HepG2 (cell line): Measurements from ENCODE around the gene CHDH. TPM values are rescaled to one million over a fixed set of nuclear protein-coding genes. Genes with fewer than 3 reads are reported as not detected.

Experiments used
- ATAC-seq: fragments of 200-7000 bp; cut with Tn5 transposase; 3 replicates; pipeline ENCODE4 v1.9.1; 2020; ENCODE audit warnings: mild to moderate bottlenecking, moderate library complexity
- BruUV-seq: library from RNA; stranded (reverse); fragments of 400-500 nt; replicated peaks from 2 replicates; lab custom pipeline; 2021; lab: Mats Ljungman, UMichigan
- CTCF ChIA-PET: fragments of 300-600 bp; formaldehyde crosslinking; extraction: SDS; loops from one replicate; lab custom pipeline; 2021; ENCODE audit warnings: low total read pairs, inconsistent platforms, low intra/inter-chr PET ratio; lab: Yijun Ruan, JAX
- POLR2A ChIA-PET: fragments of 350-600 bp; sonication (Branson Sonifier 250); formaldehyde crosslinking; loops from one replicate; lab custom pipeline; 2020; ENCODE audit warnings: antibody characterized with exemption, inconsistent platforms; lab: Yijun Ruan, JAX
- DNase-seq: peaks from one replicate; pipeline ENCODE4 v3.0.0-alpha.2; 2015; ENCODE audit warnings: low spot score
- FAIRE-seq: peaks from 3 replicates; lab custom pipeline; 2011; peaks lifted over from hg19 to GRCh38; lab: Jason Lieb, UNC
- H2AFZ ChIP-seq: one replicate; pipeline ENCODE4 v1.6.1; 2011; ENCODE audit warnings: low read length, inconsistent platforms
- H3K27ac ChIP-seq: fragments of 300-600 bp; 3 replicates; pipeline ENCODE4 v1.8.0; 2011; ENCODE audit warnings: mixed run types, mild to moderate bottlenecking, mixed read lengths, low read length, inconsistent platforms; ENCODE audit not compliant: insufficient read depth; ENCODE audit errors: extremely low read length
- H3K27me3 ChIP-seq, 2 experiments: fragments of 200-600 bp in 1 of 2; 2 replicates in 1 of 2; 3 replicates in 1 of 2; pipeline versions ENCODE4 v1.6.0 to v1.8.0; 2011; ENCODE audit warnings: low read length in 2 of 2, mild to moderate bottlenecking in 2 of 2, moderate library complexity in 2 of 2, inconsistent platforms in 1 of 2; ENCODE audit not compliant: insufficient read depth in 2 of 2, control insufficient read depth in 1 of 2
- H3K36me3 ChIP-seq, 2 experiments: fragments of 200-600 bp in 1 of 2; replicated peaks in 1 of 2; 2 replicates in 1 of 2; 3 replicates in 1 of 2; pipeline versions ENCODE4 v1.5.1 to v1.8.0; 2011; ENCODE audit warnings: low read length in 2 of 2, inconsistent platforms in 1 of 2; ENCODE audit not compliant: insufficient read depth in 2 of 2, control insufficient read depth in 1 of 2
- H3K4me1 ChIP-seq: 2 replicates; pipeline ENCODE4 v1.5.1; 2012; ENCODE audit warnings: low read length, inconsistent platforms; ENCODE audit not compliant: insufficient read depth
- H3K4me2 ChIP-seq: 2 replicates; pipeline ENCODE4 v1.6.0; 2011; ENCODE audit warnings: low read depth, low read length, inconsistent platforms
- H3K4me3 ChIP-seq, 3 experiments: fragments of 200-600 bp in 1 of 3; sonication (generic), shearing (Covaris generic) in 1 of 3; replicated peaks in 1 of 3; 2 replicates each; pipeline ENCODE4 v1.5.1; 2011 to 2016; ENCODE audit warnings: low read length in 3 of 3, inconsistent platforms in 2 of 3, low read depth in 2 of 3, mild to moderate bottlenecking in 2 of 3, control low read depth in 1 of 3, mixed read lengths in 1 of 3; ENCODE audit not compliant: insufficient read depth in 1 of 3
- H3K79me2 ChIP-seq: one replicate; pipeline ENCODE4 v1.6.1; 2011; ENCODE audit warnings: low read length, inconsistent platforms; ENCODE audit not compliant: insufficient read depth
- H3K9ac ChIP-seq: 2 replicates; pipeline ENCODE4 v1.6.0; 2011; ENCODE audit warnings: mild to moderate bottlenecking, low read depth, low read length, inconsistent platforms; ENCODE audit not compliant: insufficient read depth
- H3K9me3 ChIP-seq: 2 replicates; pipeline ENCODE4 v1.5.1; 2012; ENCODE audit warnings: mild to moderate bottlenecking, low read length
- H4K20me1 ChIP-seq: 2 replicates; pipeline ENCODE4 v1.6.0; 2011; ENCODE audit warnings: inconsistent platforms, mild to moderate bottlenecking, low read length, moderate library complexity; ENCODE audit not compliant: insufficient read depth
- GLMP ChIP-seq: sonication (generic); formaldehyde crosslinking; IDR thresholded peaks from 2 replicates; pipeline ENCODE4 v1.9.0; 2021; ENCODE audit warnings: missing genetic modification reagents, mild to moderate bottlenecking, borderline replicate concordance
- HOXA5 ChIP-seq: sonication (generic); formaldehyde crosslinking; IDR thresholded peaks from 2 replicates; pipeline ENCODE4 v1.4.0; 2020; ENCODE audit warnings: missing genetic modification reagents
- IRF1 ChIP-seq: sonication (generic); formaldehyde crosslinking; IDR thresholded peaks from 2 replicates; pipeline ENCODE4 v1.4.0; 2020; ENCODE audit warnings: low read depth, mild to moderate bottlenecking, missing genetic modification reagents
- POGZ ChIP-seq: sonication (generic); formaldehyde crosslinking; IDR thresholded peaks from 2 replicates; pipeline ENCODE4 v1.4.0; 2020; ENCODE audit warnings: mild to moderate bottlenecking, missing genetic modification reagents
- RBM22 ChIP-seq: fragments of 200-400 bp; formaldehyde crosslinking; optimal IDR thresholded peaks from 2 replicates; pipeline ENCODE3; 2017; ENCODE audit warnings: mild to moderate bottlenecking, low read length, moderate library complexity
- TMF1 ChIP-seq: sonication (generic); formaldehyde crosslinking; IDR thresholded peaks from 2 replicates; pipeline ENCODE4 v1.8.1; 2022; ENCODE audit warnings: low read depth, missing genetic modification reagents
- TP53 ChIP-seq: sonication (generic); formaldehyde crosslinking; conservative IDR thresholded peaks from 2 replicates; pipeline ENCODE4 v1.4.0; 2020; ENCODE audit warnings: missing genetic modification reagents
- ZNF30 ChIP-seq: sonication (generic); formaldehyde crosslinking; IDR thresholded peaks from 2 replicates; pipeline ENCODE4 v1.5.0; 2020; ENCODE audit warnings: mild to moderate bottlenecking, missing genetic modification reagents
- ZNF329 ChIP-seq: sonication (generic); formaldehyde crosslinking; IDR thresholded peaks from 2 replicates; pipeline ENCODE4 v1.9.0; 2021; ENCODE audit warnings: low read depth, mild to moderate bottlenecking, missing genetic modification reagents
- ZNF547 ChIP-seq: sonication (generic); formaldehyde crosslinking; IDR thresholded peaks from 2 replicates; pipeline ENCODE4 v1.5.1; 2020; ENCODE audit warnings: mild to moderate bottlenecking, missing genetic modification reagents
- ZSCAN12 ChIP-seq: sonication (generic); formaldehyde crosslinking; IDR thresholded peaks from 2 replicates; pipeline ENCODE4 v1.9.0; 2021; ENCODE audit warnings: mild to moderate bottlenecking, missing genetic modification reagents
- WGBS: methylation state at CpG from one replicate; pipeline ENCODE4 v1.1.6; 2017; ENCODE audit warnings: low lambda C conversion rate; 5-methylcytosine and 5-hydroxymethylcytosine counted together
- in situ Hi-C: cut with HindIII; loops from 2 replicates; pipeline ENCODE4 v1.10.0; 2017; ENCODE audit warnings: low pct_unique_long_range_greater_than_20kb; ENCODE audit not compliant: extremely low pct_ligation_motif_present
- intact Hi-C: fragments of 100-400 bp; cut with micrococcal nuclease; formaldehyde crosslinking; loops from one replicate; pipeline ENCODE4 v1.10.0; 2022; ENCODE audit not compliant: unreplicated experiment
- polyA plus RNA-seq, 8 experiments: library from polyadenylated mRNA; depleted of rRNA in 3 of 8; stranded (reverse) in 7 of 8; unstranded in 1 of 8; fragments of >200 nt; fragmentation: Illumina TruSeq in 4 of 8; extraction: Trizol in 4 of 8; gene quantifications; 2 replicates each; pipeline versions ENCODE4 v1.2.1 to v1.2.3, GENCODE V29; 2011 to 2016; ENCODE audit warnings: low read depth in 4 of 8, missing spikeins in 1 of 8, mixed read lengths in 1 of 8; ENCODE audit not compliant: insufficient read depth in 1 of 8
- total RNA-seq, 5 experiments: library from RNA; depleted of rRNA; stranded (reverse); fragments of >200 nt; fragmentation: Illumina TruSeq; extraction: Trizol; gene quantifications; 2 replicates each; pipeline ENCODE4 v1.2.3, GENCODE V29; 2016; ENCODE audit warnings: low read depth in 1 of 5

The CHDH gene
- total and polyA plus RNA-seq, 2 of the 13 experiments (the other 11 are each of a cell fraction or from before 2014, with no cell fraction given): 28.1 to 48.9 TPM

GRCh38 chr3:53803124-53803815, 42.9 kb downstream of the CHDH start:
- DNase-seq: no peak
- no peak overlapping the region for H3K9ac ChIP-seq
- no peaks in the 10 kb centered on the region for H3K79me2 ChIP-seq
- H3K4me1 ChIP-seq: peaks cover 18% of the 10 kb centered on the region
- POLR2A ChIA-PET: no interaction called here
- no peaks in the 10 kb centered on the region for H3K36me3 ChIP-seq
- no peak overlapping the region for H2AFZ ChIP-seq
- 64% methylated on average over 3 of the region's 18 CpGs for WGBS
- no peaks in the 10 kb centered on the region; a peak in 1 of 5 replicates for H3K27me3 ChIP-seq
- ATAC-seq: peak; percentile 5; the same call in 1 of the 3 replicates
- no TSS peak for BruUV-seq
- in situ Hi-C loops: no loop called here
- no peak overlapping the region for H3K27ac ChIP-seq
- no peaks in the 10 kb centered on the region for H3K9me3 ChIP-seq
- no peak overlapping the region for H3K4me3 ChIP-seq
- CTCF ChIA-PET: no interaction called here
- TF ChIP-seq TP53 (CRISPR knock-in tag) (no peak), HOXA5 (CRISPR knock-in tag) (no peak), GLMP (no peak), POGZ (CRISPR knock-in tag) (no peak)
- TF ChIP-seq, all 625 proteins: peak for 0
- H3K4me2 ChIP-seq: no peak overlapping the region
- FAIRE-seq: no peak
- intact Hi-C loops: no loop called here
- no peaks in the 10 kb centered on the region for H4K20me1 ChIP-seq

GRCh38 chr3:53802256-53802880, 43.9 kb downstream of the CHDH start:
- H3K9ac ChIP-seq: no peak overlapping the region
- ChIA-PET CTCF (no interaction called here), POLR2A (no interaction called here)
- H3K79me2 ChIP-seq: no peaks in the 10 kb centered on the region
- 71% methylated on average over 7 of the region's 8 CpGs for WGBS
- DNase-seq (no peak), FAIRE-seq (no peak), ATAC-seq (no peak)
- H3K27me3 ChIP-seq: no peaks in the 10 kb centered on the region; a peak in 1 of 5 replicates
- peaks cover 14% of the 10 kb centered on the region for H3K4me1 ChIP-seq
- no peaks in the 10 kb centered on the region for H4K20me1 ChIP-seq
- no peak overlapping the region for H3K4me3 ChIP-seq
- H3K27ac ChIP-seq: no peak overlapping the region
- in situ Hi-C loops (no loop called here), intact Hi-C loops (no loop called here)
- H3K36me3 ChIP-seq: no peaks in the 10 kb centered on the region
- TF ChIP-seq ZNF30 (CRISPR knock-in tag) (no peak), TMF1 (CRISPR knock-in tag) (no peak), ZNF547 (CRISPR knock-in tag) (no peak), IRF1 (CRISPR knock-in tag) (no peak), ZNF329 (no peak), RBM22 (no peak), ZSCAN12 (CRISPR knock-in tag) (no peak)
- BruUV-seq: no TSS peak
- no peak overlapping the region for H2AFZ ChIP-seq
- no peaks in the 10 kb centered on the region for H3K9me3 ChIP-seq
- H3K4me2 ChIP-seq: no peak overlapping the region
